HG03354 (cell line): ENCODE results near the gene ACACB.

ENCODE experiments used
- ATAC-seq: cut with Tn5 transposase; IDR thresholded peaks from one replicate; pipeline ENCODE4 v1.9.1; 2021; ENCODE audit warnings: mild to moderate bottlenecking; ENCODE audit not compliant: unreplicated experiment, poor library complexity, severe bottlenecking

Gene ACACB

GRCh38 chr12:109105176-109105575 lies 11.2 kb upstream of the ACACB start:
- ATAC-seq = no peak

- no peak for ATAC-seq
Observed at GRCh38 chr12:109109746-109110350, 6.5 kb upstream of the ACACB start.

GRCh38 chr12:109110988-109111495 lies 5.3 kb upstream of the ACACB start:
- ATAC-seq = peak; percentile 75

- ATAC-seq = no peak
Observed at GRCh38 chr12:109112720-109113465, 3.5 kb upstream of the ACACB start.

- ATAC-seq = no peak
Observed at GRCh38 chr12:109113661-109114321, 2.6 kb upstream of the ACACB start.

- no peak for ATAC-seq
Observed at GRCh38 chr12:109114644-109115043, 1.7 kb upstream of the ACACB start.

GRCh38 chr12:109115404-109115757 lies 1.0 kb upstream of the ACACB start:
- no peak for ATAC-seq

- ATAC-seq = no peak
Observed at GRCh38 chr12:109116611-109116949, 193 bp downstream of the ACACB start.

GRCh38 chr12:109120095-109120494 lies 3.7 kb downstream of the ACACB start:
- no peak for ATAC-seq

GRCh38 chr12:109120557-109120956 lies 4.2 kb downstream of the ACACB start:
- no peak for ATAC-seq

GRCh38 chr12:109121346-109121880 lies 5.0 kb downstream of the ACACB start:
- no peak for ATAC-seq

- ATAC-seq = no peak
Observed at GRCh38 chr12:109124878-109125648, 8.7 kb downstream of the ACACB start.

GRCh38 chr12:109125791-109126190 lies 9.4 kb downstream of the ACACB start:
- no peak for ATAC-seq

GRCh38 chr12:109126784-109127183 lies 10.4 kb downstream of the ACACB start:
- no peak for ATAC-seq

- ATAC-seq = no peak
Observed at GRCh38 chr12:109127533-109128242, 11.3 kb downstream of the ACACB start.

GRCh38 chr12:109130297-109131153 lies 14.1 kb downstream of the ACACB start:
- ATAC-seq = no peak

GRCh38 chr12:109131154-109132050 lies 15.0 kb downstream of the ACACB start:
- no peak for ATAC-seq
